SU-DHL-6 (cell line): ENCODE results near the gene CHTOP.
"Not testable (repeated sequence)": the region's sequence is repeated elsewhere in the genome, so short reads cannot be mapped to it uniquely, and the experiment has no call there.

ENCODE experiments used
- H2AFZ ChIP-seq: fragments of 200-600 bp; sonication (generic); 2 replicates; pipeline ENCODE4 v1.6.1; 2014; ENCODE audit warnings: low read depth, mild to moderate bottlenecking, moderate library complexity, mixed read lengths, antibody characterized with exemption, low read length; ENCODE audit not compliant: severe bottlenecking
- H3F3A ChIP-seq: fragments of 200-600 bp; shearing (Covaris generic); 2 replicates; pipeline ENCODE4 v1.6.0; 2016; ENCODE audit warnings: antibody characterized with exemption, mild to moderate bottlenecking; ENCODE audit not compliant: insufficient read depth
- H3K27ac ChIP-seq: fragments of 200-600 bp; sonication (generic); 2 replicates; pipeline ENCODE4 v1.5.1; 2016; ENCODE audit warnings: low read depth, mild to moderate bottlenecking, low read length, moderate library complexity, mixed read lengths
- H3K27me3 ChIP-seq: fragments of 200-600 bp; sonication (generic), shearing (Covaris generic); 2 replicates; pipeline ENCODE4 v1.6.0; 2014; ENCODE audit warnings: mild to moderate bottlenecking, low read length
- H3K36me3 ChIP-seq: fragments of 200-600 bp; sonication (generic); 2 replicates; pipeline ENCODE4 v1.6.1; 2014; ENCODE audit warnings: mild to moderate bottlenecking, low read length, mixed read lengths
- H3K4me2 ChIP-seq: fragments of 300-600, 200-600 bp; shearing (Covaris generic), sonication (generic); 2 replicates; pipeline ENCODE4 v1.6.0; 2014; ENCODE audit warnings: low read length, low read depth, mild to moderate bottlenecking; ENCODE audit not compliant: poor library complexity, severe bottlenecking
- H3K4me3 ChIP-seq: fragments of 200-600 bp; sonication (generic); 2 replicates; pipeline ENCODE4 v1.5.1; 2014; ENCODE audit warnings: antibody characterized with exemption, low read length, mild to moderate bottlenecking, mixed read lengths; ENCODE audit not compliant: insufficient read depth, poor library complexity, severe bottlenecking
- H3K79me2 ChIP-seq: fragments of 200-600 bp; sonication (generic); 2 replicates; pipeline ENCODE4 v1.6.1; 2014; ENCODE audit warnings: mild to moderate bottlenecking, low read length, moderate library complexity; ENCODE audit not compliant: insufficient read depth
- H3K9ac ChIP-seq: fragments of 200-600 bp; sonication (generic); 2 replicates; pipeline ENCODE4 v1.7.0; 2014; ENCODE audit warnings: mild to moderate bottlenecking, low read length
- H3K9me2 ChIP-seq: fragments of 200-600 bp; sonication (generic); replicated peaks from 2 replicates; pipeline ENCODE4 v1.6.1; 2014; ENCODE audit warnings: low read length; ENCODE audit not compliant: insufficient read depth
- H3K9me3 ChIP-seq: fragments of 200-600 bp; sonication (generic); 2 replicates; pipeline ENCODE4 v1.6.1; 2014; ENCODE audit warnings: low read length, mixed read lengths; ENCODE audit not compliant: insufficient read depth
- H4K20me1 ChIP-seq: fragments of 200-600 bp; sonication (generic); 2 replicates; pipeline ENCODE4 v1.6.1; 2014; ENCODE audit warnings: low read depth, mild to moderate bottlenecking, antibody characterized with exemption, low read length, moderate library complexity, mixed read lengths
- CTCF ChIP-seq: fragments of 200-600 bp; sonication (generic); IDR thresholded peaks from one replicate; pipeline ENCODE4 v1.5.1; 2017; ENCODE audit warnings: antibody characterized with exemption, mild to moderate bottlenecking, low read length, moderate library complexity; ENCODE audit not compliant: insufficient read depth, poor library complexity, severe bottlenecking
- EZH2phosphoT487 ChIP-seq: fragments of 200-600 bp; sonication (generic), shearing (Covaris generic); conservative IDR thresholded peaks from 2 replicates; pipeline ENCODE4 v1.6.1; 2018; ENCODE audit warnings: mild to moderate bottlenecking, antibody characterized with exemption, low read length, moderate library complexity, mixed read lengths

Gene CHTOP

GRCh38 chr1:153669606-153670005 is 35.7 kb downstream of the CHTOP start:
- Histone ChIP-seq H3K36me3 (peaks cover 25% of the 10 kb centered on the region), H3K9me2 (no peaks in the 10 kb centered on the region), H3F3A (peaks cover 8% of the 10 kb centered on the region; the same call in 1 of the 2 replicates), H3K4me3 (peak overlapping the region; percentile 84), H3K9ac (peak overlapping the region; percentile 86), H3K4me2 (peak overlapping the region; percentile 64), H3K9me3 (no peaks in the 10 kb centered on the region), H3K27ac (no peak overlapping the region), H4K20me1 (no peaks in the 10 kb centered on the region), H3K27me3 (no peaks in the 10 kb centered on the region), H3K79me2 (peaks cover 32% of the 10 kb centered on the region), H2AFZ (no peak overlapping the region)
- no peak for TF ChIP-seq EZH2phosphoT487
- no peak for TF ChIP-seq CTCF

- peak overlapping the region; percentile 86 for H3K9ac ChIP-seq
- peak overlapping the region; percentile 48 for H3K27ac ChIP-seq
- no peaks in the 10 kb centered on the region for H3K9me3 ChIP-seq
- no peaks in the 10 kb centered on the region for H4K20me1 ChIP-seq
- peaks cover 32% of the 10 kb centered on the region for H3K79me2 ChIP-seq
- peak overlapping the region; percentile 64 for H3K4me2 ChIP-seq
- no peaks in the 10 kb centered on the region for H3K9me2 ChIP-seq
- no peaks in the 10 kb centered on the region for H3K27me3 ChIP-seq
- TF ChIP-seq EZH2phosphoT487 (no peak), CTCF (no peak)
- no peak overlapping the region for H2AFZ ChIP-seq
- H3F3A ChIP-seq: peaks cover 7% of the 10 kb centered on the region; the same call in 1 of the 2 replicates
- peaks cover 19% of the 10 kb centered on the region for H3K36me3 ChIP-seq
- peak overlapping the region; percentile 84 for H3K4me3 ChIP-seq
These were observed 36.5 kb downstream of the CHTOP start for GRCh38 chr1:153670257-153670858.

GRCh38 chr1:153670859-153671627 is 37.2 kb downstream of the CHTOP start, which contains the start of gene ILF2:
Gene ILF2, minus strand, starts transcription at chr1:153670993. Its CDS starts 71 bp downstream, at chr1:153670922.
- Histone ChIP-seq H4K20me1 (no peaks in the 10 kb centered on the region), H3K27me3 (no peaks in the 10 kb centered on the region), H3F3A (0 out of 2 replicates have a peak, but pooled peaks cover 4% of the 10 kb centered on the region), H3K4me2 (peak within 1 kb of the TSS; percentile 75), H3K27ac (peak within 1 kb of the TSS; percentile 48), H3K36me3 (peaks cover 15% of the 10 kb centered on the region), H3K9me2 (no peaks in the 10 kb centered on the region), H3K4me3 (peak within 1 kb of the TSS; percentile 84), H3K79me2 (peaks cover 32% of the 10 kb centered on the region), H2AFZ (peak within 1 kb of the TSS; percentile 93), H3K9ac (peak within 1 kb of the TSS; percentile 86), H3K9me3 (no peaks in the 10 kb centered on the region)
- TF ChIP-seq EZH2phosphoT487: no peak
- peak; percentile 17 for TF ChIP-seq CTCF

- Histone ChIP-seq H3K36me3 (peaks cover 15% of the 10 kb centered on the region), H3K4me2 (peak overlapping the region; percentile 75), H3K9ac (peak overlapping the region; percentile 55), H3K79me2 (peaks cover 32% of the 10 kb centered on the region), H3K27ac (peak overlapping the region; percentile 23), H3K4me3 (peak overlapping the region; percentile 55), H2AFZ (peak overlapping the region; percentile 93)
- not testable (repeated sequence) for H3F3A ChIP-seq, H3K9me3 ChIP-seq, H4K20me1 ChIP-seq, H3K9me2 ChIP-seq, H3K27me3 ChIP-seq
These were observed 37.9 kb downstream of the CHTOP start for GRCh38 chr1:153671628-153672353.
